Psoas muscle (tissue), 8 donors: ENCODE results near the gene ALB. TPM values are rescaled to one million over a fixed set of nuclear protein-coding genes. Genes with fewer than 3 reads are reported as not detected.

Experiments
- ATAC-seq, 4 donors: fragments of 200-7000 bp; cut with Tn5 transposase; one replicate each; pipeline ENCODE4 v1.9.1; 2020; ENCODE audit warnings: moderate library complexity in 3 of 4, mild to moderate bottlenecking in 2 of 4
- DNase-seq, 2 donors: peaks; one replicate each; pipeline ENCODE4 v3.0.0-alpha.2; 2020
- H3K27ac ChIP-seq: fragments of 200-600 bp; one replicate; pipeline ENCODE4 v1.8.0; 2022
- H3K27me3 ChIP-seq, 3 donors: fragments of 200-600 bp in 1 of 3; one replicate each; pipeline versions ENCODE4 v1.6.1 to v1.8.0; 2013 to 2022; ENCODE audit warnings: low read length in 2 of 3, mild to moderate bottlenecking in 2 of 3, moderate library complexity in 1 of 3; ENCODE audit not compliant: insufficient read depth in 3 of 3
- H3K36me3 ChIP-seq, 2 donors: fragments of 200-600 bp in 1 of 2; one replicate each; pipeline versions ENCODE4 v1.6.1 to v1.8.0; 2013 to 2022; ENCODE audit warnings: low read depth in 1 of 2, mild to moderate bottlenecking in 1 of 2, moderate library complexity in 1 of 2; ENCODE audit not compliant: insufficient read depth in 1 of 2
- H3K4me1 ChIP-seq: fragments of 200-600 bp; one replicate; pipeline ENCODE4 v1.8.0; 2022
- H3K4me3 ChIP-seq: fragments of 200-600 bp; one replicate; pipeline ENCODE4 v1.8.0; 2022; ENCODE audit warnings: mild to moderate bottlenecking
- H3K9me3 ChIP-seq: fragments of 200-600 bp; one replicate; pipeline ENCODE4 v1.8.0; 2022
- CTCF ChIP-seq: fragments of 200-600 bp; IDR thresholded peaks from one replicate; pipeline ENCODE4 v1.8.0; 2022; ENCODE audit warnings: antibody characterized with exemption
- WGBS, 3 donors: extraction: QIAGEN DNeasy Blood & Tissue Kit; methylation state at CpG; one replicate each; pipeline versions ENCODE4 v1.1.6 to v1.1.7; 2013; 5-methylcytosine and 5-hydroxymethylcytosine counted together
- intact Hi-C, 2 donors: fragments of 100-400 bp; cut with DNase I; formaldehyde crosslinking; loops; one replicate each; pipeline versions ENCODE4 v1.11.0 to v1.14.2; 2022
- polyA plus RNA-seq, 3 donors: library from polyadenylated mRNA; stranded (reverse); fragments of 200-250 nt; gene quantifications; one replicate each; pipeline ENCODE4 v1.2.3, GENCODE V29; 2013
- total RNA-seq, 4 donors: library from RNA; stranded (reverse); fragmentation: NEBNext Ultra II Directional in 2 of 4; extraction: Animal tissue kit (Norgen Biotek cat#: 25700) in 2 of 4; gene quantifications; one replicate each; pipeline versions ENCODE4 v1.2.1 to v1.2.4, GENCODE V29; 2021 to 2023
- donor health status: healthy with polysubstance abuse.
- donor health status: DM: no; HTN: no; CAD: no; lungs with moderate emphysema.
- donor health status: Bipolar disorder and iron deficiency.
- donor health status: healthy.
- donor health status: DM: yes; HTN: yes; CAD: no.
- donor health status: DM: no; HTN: no; CAD: no.
- donor health status: DM: no; HTN: no; CAD: no.
- donor health status: DM: yes; HTN: yes; CAD: no.

ALB gene
- total and polyA plus RNA-seq, 7 donors: 5.4 to 5.9 TPM; not detected in 5

DNA sequence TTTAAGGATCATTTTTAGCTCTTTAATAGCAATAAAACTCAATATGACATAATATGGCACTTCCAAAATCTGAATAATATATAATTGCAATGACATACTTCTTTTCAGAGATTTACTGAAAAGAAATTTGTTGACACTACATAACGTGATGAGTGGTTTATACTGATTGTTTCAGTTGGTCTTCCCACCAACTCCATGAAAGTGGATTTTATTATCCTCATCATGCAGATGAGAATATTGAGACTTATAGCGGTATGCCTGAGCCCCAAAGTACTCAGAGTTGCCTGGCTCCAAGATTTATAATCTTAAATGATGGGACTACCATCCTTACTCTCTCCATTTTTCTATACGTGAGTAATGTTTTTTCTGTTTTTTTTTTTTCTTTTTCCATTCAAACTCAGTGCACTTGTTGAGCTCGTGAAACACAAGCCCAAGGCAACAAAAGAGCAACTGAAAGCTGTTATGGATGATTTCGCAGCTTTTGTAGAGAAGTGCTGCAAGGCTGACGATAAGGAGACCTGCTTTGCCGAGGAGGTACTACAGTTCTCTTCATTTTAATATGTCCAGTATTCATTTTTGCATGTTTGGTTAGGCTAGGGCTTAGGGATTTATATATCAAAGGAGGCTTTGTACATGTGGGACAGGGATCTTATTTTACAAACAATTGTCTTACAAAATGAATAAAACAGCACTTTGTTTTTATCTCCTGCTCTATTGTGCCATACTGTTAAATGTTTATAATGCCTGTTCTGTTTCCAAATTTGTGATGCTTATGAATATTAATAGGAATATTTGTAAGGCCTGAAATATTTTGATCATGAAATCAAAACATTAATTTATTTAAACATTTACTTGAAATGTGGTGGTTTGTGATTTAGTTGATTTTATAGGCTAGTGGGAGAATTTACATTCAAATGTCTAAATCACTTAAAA, 15.3 kb downstream of the ALB start:
- intact Hi-C loops: loop anchor here in 1 of 2 donors (10.0 kb wide), 1 partner anchor 1665 kb away; no protein-coding TSS in a partner anchor
- ATAC-seq (no peak), DNase-seq (no peak)
- H3K27ac ChIP-seq: no peak overlapping the region
- no peaks in the 10 kb centered on the region for H3K36me3 ChIP-seq
- 67 to 74% (median 72%) methylated on average over 7 of the region's 7 CpGs for WGBS, 3 donors
- no peak for TF ChIP-seq CTCF
- no peak overlapping the region for H3K4me3 ChIP-seq
- H3K4me1 ChIP-seq: no peaks in the 10 kb centered on the region
- H3K9me3 ChIP-seq: no peaks in the 10 kb centered on the region
- no peaks in the 10 kb centered on the region for H3K27me3 ChIP-seq

DNA sequence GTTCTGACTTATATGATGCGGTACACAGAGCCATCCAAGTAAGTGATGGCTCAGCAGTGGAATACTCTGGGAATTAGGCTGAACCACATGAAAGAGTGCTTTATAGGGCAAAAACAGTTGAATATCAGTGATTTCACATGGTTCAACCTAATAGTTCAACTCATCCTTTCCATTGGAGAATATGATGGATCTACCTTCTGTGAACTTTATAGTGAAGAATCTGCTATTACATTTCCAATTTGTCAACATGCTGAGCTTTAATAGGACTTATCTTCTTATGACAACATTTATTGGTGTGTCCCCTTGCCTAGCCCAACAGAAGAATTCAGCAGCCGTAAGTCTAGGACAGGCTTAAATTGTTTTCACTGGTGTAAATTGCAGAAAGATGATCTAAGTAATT, 16.5 kb downstream of the ALB start:
- WGBS, 3 donors: 75 to 84% (median 75%) methylated on average over 2 of the region's 2 CpGs
- intact Hi-C loops: no loop called here

GRCh38 chr4:73421708-73422457, 17.8 kb downstream of the ALB start:
- intact Hi-C loops: no loop called here
- H3K27me3 ChIP-seq: no peaks in the 10 kb centered on the region
- H3K36me3 ChIP-seq: no peaks in the 10 kb centered on the region
- H3K4me1 ChIP-seq: no peaks in the 10 kb centered on the region
- no peak for DNase-seq
- no peak overlapping the region for H3K4me3 ChIP-seq
- no peak overlapping the region for H3K27ac ChIP-seq
- ATAC-seq: no peak
- TF ChIP-seq CTCF: no peak
- H3K9me3 ChIP-seq: no peaks in the 10 kb centered on the region

More for the DNA sequence above, 16.5 kb downstream of the ALB start:
- no peaks in the 10 kb centered on the region for H3K4me1 ChIP-seq
- H3K36me3 ChIP-seq: no peaks in the 10 kb centered on the region
- H3K4me3 ChIP-seq: no peak overlapping the region
- no peak for TF ChIP-seq CTCF
- H3K9me3 ChIP-seq: no peaks in the 10 kb centered on the region
- H3K27me3 ChIP-seq: no peaks in the 10 kb centered on the region
- ATAC-seq: no peak
- H3K27ac ChIP-seq: no peak overlapping the region
- no peak for DNase-seq

- Histone ChIP-seq H3K36me3 (no peaks in the 10 kb centered on the region), H3K27me3 (no peaks in the 10 kb centered on the region), H3K4me1 (no peaks in the 10 kb centered on the region), H3K9me3 (no peaks in the 10 kb centered on the region), H3K4me3 (no peak overlapping the region), H3K27ac (no peak overlapping the region)
- WGBS, 3 donors: 68 to 82% (median 79%) methylated on average over 4 of the region's 4 CpGs
- DNase-seq (no peak), ATAC-seq (no peak)
- no peak for TF ChIP-seq CTCF
- intact Hi-C loops: no loop called here
These were observed 18.3 kb downstream of the ALB start for GRCh38 chr4:73422458-73422752.
